ENCODE data around the gene VPS25.
"Not testable (repeated sequence)": the region's sequence is repeated elsewhere in the genome, so short reads cannot be mapped to it uniquely, and the experiment has no call there.

Gene VPS25

DNA sequence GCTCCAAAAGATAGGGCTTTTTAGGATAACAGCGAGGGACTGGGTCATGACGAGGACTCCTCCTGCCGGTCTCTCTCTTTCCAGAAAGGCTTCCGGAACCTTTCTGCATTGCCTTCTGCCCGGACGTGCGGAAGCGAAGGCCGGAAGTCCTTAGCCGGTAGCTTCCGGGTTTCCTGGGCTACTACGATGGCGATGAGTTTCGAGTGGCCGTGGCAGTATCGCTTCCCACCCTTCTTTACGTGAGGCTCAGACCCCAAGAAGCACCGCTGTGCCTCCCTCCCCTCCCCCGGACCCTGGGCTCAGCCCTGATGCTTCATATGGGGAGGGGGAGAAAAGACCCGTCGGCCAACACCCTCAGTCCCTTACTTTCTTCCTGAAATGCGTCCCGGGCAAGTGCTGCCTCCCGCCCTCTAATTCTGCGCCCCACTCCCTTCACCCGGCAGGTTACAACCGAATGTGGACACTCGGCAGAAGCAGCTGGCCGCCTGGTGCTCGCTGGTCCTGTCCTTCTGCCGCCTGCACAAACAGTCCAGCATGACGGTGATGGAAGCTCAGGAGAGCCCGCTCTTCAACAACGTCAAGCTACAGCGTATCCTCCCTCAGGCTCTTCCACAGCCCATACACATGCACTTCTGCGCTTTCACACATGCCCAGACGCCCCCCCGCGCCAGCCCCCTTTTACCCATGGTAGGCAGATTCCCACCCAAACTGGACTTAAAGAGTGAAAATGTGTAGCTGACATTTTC, at the start of gene VPS25:
Gene VPS25 (plus strand): TSS at position 160 of the 746 bp plus-strand sequence. CDS start 27 bp downstream, at position 187.
- peak; percentile 86 for DNase-seq

DNA sequence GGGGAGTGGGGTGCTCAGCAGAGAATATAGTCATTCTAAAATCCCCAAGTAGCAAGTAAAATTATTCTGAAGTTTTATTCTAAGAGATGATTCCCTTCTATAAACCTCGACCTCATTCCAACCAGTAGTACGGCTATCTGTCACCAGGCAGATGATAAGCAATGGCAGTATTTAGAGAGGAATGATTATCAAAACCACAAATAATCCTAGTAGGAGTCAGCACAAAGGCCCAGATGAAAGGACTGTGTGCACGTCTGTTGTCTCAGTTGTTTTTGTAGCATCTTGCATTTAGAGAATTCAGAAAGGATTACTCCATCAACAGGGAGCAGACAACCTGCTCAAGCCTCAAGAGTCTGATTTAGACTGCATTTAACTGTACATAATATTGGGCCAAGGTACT, 49.6 kb upstream of the VPS25 start:
- no peak for DNase-seq

DNA sequence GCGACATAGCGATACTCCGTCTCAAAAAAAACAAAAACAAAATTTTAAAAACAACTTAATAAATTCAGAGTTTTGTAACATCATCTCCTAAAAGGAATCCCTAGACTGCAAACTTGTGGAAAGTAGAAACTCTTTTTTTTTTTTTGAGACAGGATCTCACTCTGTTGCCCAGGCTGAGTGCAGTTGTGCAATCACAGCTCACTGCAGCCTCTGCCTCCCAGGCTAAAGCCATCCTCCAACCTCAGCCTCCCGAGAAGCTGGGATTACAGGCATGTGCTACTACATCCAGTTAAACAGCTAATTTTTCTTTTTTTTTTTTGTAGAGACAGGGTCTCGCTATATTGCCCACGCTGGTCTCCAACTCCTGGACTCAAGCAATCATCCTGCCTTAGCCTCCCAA, 48.1 kb upstream of the VPS25 start:
- DNase-seq: no peak

DNA sequence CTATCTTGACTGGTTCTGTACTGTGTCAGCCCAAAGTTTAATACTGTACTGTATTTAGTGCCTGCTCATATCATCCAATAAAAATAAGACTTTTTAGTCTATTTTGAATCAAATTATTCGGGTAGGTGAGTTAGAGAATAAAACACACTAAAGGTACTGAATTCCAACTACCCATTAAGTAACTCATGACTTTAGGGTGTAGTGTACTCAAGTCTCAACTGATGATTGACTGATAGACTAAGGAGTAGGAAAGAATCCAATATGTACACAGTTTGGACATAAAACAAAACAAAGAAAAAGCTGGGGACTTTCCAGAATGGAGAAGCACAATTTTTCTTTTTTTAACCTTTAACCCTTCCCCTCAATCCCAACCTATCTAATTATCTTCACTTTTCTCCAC, 32.5 kb upstream of the VPS25 start:
- DNase-seq: no peak

DNA sequence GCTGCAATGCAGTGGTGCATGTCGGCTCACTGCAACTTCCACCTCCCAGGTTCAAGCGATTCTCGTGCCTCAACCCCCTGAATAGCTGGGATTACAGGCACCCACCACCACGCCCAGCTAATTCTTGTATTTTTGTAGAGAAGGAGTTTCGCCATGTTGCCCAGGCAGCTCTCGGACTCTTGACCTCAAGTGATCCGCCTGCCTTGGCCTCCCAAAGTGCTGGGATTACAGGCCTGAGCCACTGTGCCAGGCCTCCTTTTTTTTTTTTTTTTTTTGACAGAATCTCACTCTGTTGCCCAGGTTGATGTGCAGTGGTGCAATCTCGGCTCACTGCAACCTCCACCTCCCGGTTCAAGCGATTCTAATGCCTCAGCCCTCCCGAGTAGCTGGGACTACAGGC, 30.3 kb upstream of the VPS25 start:
- not testable (repeated sequence) for DNase-seq

DNA sequence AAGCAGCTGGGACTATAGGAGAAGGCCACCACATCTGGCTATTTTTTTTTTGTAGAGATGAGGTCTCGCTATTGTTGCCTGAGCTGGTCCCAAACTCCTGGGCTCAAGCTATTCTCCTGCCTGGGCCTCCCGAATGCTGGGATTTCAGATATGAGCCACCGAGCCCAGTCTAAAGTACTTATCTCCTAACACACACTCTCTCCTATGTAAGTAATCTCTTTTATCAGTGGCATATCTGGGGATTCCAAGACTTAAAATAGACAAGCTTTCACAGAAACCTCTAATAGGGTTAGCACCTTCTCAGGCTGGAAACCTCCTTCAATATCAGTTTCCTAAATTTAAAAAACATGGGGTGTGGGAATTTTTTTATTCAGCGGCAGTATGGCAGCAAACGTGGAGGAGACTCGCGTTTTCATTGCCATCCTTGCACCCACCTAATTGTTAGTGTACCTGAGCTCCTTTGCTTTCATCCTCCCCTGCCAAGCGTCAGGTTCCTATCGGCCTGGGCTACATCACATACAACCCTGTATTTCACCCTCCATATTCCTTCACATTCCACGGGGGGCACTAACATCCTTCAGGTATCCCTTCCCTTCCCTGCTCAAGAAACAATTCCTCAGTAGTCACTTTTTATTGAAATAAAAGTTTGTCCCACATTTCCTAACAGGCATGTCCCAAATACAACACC, 29.5 kb upstream of the VPS25 start:
- no peak for DNase-seq

DNA sequence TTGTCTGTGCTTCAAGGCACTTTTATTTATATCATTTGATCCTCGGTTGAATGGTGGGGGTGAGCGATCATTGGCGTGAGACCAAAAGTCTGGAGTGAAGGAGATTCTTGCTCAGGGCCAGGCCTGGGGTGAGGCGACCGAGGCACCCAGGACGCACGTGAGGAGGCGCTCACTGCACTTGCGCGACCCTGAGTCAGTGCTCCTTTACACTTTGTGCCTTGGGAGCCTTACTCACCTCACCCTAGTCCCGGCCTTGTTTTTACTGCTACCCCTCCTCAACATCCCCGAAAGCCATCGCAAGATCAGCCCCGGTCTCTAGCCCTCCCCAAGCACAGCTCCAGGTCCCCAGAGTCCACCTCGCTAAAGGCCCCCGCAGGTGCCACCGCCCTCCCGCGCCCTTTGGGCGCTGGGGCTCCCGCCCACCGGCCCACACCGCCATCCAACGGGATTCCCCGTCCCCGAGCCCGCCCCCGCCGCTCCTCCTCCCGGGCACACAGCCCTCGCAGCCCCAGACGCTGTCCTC, 28.9 kb upstream of the VPS25 start:
- DNase-seq: no peak

DNA sequence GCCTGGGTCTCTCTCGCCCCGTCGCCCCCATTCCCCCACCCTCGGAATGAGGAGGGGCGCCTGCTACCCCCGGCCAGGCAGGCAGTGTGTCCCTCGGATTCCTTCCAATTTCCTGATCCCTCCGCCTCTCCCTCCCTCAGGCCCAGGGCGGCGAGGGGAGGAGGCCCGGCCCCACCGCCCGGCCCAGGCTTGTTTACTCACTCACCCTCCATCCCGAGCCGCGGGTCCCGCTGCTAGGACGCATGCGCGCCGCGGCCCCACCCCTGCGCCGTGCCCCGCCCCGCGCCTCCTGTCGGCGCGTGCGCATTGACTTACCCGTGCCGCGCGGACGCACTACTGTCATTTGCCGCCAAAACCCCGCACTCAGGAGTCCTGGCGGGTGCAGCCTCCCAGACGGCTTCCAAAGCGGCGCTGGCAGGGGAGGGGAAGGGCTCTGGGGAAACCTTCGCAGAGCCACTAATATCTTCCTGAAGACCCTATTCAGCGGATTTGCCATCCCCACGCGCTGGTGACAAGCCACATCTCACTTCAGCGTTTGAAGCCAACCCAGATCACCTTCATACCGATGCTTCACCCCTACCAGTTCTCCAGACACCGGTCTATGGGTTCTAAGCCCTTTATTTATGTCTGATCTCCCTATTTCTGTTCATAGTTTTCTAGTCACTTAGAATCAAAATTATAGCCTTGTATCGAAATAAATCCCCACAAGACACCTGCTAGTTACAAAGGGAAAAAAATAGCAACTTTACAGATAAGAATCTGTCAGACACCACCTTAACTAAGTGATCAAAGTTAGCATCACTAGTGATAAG, 28.2 kb upstream of the VPS25 start, which contains the start of gene EZH1:
Gene EZH1 (minus strand): TSS at position 235 of the 812 bp plus-strand sequence. CDS start 16,099 bp downstream, outside the sequence.
- peak; percentile 93 for DNase-seq

DNA sequence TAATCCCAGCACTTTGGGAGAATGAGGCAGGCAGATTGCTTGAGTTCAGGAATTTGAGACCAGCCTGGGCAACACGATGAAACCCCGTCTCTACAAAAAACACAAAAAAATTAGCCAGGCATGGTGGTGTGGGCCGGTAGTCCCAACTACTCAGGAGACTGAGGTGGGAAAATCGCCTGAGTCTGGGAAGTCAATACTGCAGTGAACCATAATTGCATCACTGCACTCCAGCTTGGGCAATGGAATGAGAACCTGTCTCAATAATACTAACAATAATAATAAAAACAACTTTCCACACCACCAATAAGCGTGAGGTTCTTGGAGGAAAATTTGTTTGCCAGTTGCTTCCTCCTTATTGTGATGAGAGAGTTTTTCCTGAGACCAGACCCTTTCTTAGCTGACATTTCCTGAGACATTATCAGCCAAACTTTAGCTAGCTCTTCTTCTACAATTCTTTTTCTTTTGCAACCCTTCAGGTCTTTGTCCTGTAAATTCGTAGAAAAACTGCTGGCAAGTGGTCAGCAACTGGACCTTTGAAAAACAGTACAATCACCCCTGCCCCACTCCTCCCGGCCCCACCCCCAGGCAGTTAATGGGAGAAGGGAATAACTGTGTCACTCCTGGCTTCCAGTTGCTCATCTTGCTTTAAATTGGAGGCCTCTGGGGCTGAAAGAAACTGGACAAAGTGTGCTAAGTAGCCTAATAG, 24.9 kb upstream of the VPS25 start:
- no peak for DNase-seq

DNA sequence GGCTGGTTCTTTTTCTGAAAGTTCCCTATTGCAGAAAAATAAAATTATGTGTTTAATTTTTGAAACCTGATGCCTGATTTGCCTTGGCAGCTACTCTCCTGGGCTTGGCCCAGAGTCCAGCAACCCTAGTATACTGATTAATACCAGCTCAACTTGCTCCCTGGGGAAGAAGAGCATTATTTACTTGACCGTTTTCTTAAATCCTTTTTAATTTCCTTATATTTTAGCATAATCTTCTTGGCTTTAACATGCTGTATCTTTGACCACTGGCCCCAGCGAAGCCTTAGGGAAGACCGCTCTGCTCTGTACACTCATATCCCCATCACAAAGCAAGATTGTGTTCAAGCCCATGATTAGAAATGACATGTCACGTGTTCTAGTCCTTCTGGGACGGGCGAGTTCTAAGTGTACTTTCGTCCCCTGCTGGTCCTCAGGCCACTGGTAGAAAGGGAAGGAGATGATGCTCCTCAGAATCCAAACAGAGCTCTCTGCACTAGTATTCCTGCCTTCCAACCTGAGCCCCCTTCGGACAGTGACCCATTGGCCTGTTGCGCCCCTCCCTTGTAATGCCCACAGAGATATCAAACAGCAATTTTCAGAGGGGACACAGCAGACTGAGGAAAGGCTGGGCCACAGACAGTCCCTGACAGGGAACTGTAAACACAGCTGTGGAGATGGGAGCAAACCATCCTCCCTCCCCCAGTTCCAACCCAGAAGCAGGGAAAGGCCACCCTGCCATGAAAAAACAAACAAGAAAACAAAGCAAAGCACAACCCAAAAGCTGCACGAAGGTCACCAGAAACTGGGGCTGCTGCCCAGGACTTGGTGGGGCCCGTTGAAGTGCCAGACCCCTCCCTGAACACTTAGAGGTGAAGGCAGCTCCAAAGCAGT, 24.1 kb upstream of the VPS25 start:
- DNase-seq: no peak

DNA sequence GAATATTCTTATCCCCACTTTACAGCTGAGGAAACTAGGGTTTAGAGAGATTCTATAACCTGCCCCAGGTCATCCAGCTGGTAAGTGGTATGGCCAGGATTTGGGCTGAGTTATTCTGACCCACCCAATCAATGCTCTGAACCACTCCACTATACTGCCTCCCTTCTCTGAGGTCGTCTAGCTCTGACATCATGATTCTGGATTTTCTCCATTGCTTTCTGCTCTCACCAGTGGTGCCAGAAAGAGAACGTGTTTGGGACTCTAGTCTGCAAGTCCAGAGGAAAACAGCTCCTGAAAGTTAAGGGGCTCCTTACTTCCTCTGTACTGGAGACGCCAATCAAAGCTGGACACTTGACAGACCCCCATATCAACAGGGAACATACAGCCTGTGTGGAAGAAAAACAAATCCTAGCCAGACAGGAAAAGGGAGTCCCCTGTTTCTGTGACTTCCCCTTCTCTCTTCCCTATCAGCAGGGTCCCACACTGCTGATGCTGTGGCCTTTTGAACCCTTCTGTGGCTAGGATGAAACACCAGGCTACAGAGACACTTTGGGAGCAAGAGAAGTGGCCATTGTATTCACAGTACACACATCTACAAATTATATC, 22.4 kb upstream of the VPS25 start:
- no peak for DNase-seq

DNA sequence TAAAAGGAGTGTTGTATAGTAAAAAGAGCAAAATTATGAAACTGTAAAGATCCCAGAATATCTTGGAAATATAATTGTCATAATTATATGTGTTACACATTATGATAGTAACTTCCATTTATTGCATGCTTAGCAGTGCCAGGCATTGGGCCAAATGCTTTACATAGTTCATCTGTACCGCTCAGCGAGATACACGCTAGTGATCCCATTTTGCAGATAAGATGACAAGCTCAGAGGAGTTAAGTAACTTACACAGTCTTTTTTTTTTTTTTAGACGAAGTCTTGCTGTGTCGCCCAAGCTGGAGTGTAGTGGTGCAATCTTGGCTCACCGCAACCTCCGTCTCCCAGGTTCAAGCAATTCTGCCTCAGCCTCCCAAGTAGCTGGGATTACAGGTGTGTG, 21.6 kb upstream of the VPS25 start:
- DNase-seq: no peak

DNA sequence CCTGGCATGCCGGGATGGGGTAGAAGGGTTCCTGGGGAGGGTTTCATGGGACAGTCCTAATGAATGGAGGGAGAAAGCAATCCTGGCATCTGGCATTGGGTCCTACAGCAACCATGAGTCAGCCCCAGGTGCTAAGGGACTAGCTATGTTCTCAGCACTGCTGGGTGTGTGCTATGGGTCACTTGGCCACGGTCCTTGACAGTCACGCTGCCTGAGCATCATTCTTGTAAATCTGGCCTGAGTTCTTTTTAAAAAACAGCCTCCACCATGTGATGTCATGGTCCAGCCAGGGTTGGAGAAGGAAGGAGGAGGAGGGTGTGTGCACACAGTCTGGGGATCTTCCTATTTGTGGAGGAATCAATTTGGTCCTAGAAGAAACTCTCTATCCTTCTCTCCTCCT, 18.5 kb upstream of the VPS25 start:
- DNase-seq: no peak

DNA sequence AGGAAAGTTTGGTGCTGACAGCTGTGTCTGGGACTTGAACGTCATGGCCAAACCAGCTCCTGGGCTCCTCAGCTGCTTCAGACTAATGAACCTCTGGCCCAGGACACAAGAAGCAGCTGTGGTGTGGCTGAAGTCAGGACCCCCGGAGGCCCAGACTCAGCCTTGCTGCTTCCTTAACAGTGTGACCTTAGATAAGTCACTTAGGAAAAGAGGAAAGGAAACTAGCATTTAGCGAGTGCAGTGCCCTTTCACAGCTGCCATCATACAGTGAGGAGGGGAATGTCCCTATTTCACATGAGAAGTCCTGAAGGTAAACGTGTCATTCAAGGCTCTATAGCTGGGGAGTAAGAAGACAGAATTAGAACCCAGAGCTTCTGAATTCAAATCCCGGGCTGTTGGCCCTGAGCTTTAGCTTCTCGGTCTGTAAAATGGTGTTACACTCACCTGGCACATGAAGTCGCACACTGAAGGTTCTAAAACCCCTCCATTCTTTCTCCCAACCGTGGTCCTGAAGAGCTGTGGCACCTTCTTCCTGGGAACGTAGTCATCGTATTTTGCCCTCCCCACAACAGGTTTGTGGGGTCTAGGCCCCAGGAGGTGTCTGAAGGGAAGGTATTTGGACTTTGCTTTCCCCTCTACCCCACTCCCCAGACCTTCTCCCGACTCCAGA, 13.1 kb upstream of the VPS25 start:
- no peak for DNase-seq

DNA sequence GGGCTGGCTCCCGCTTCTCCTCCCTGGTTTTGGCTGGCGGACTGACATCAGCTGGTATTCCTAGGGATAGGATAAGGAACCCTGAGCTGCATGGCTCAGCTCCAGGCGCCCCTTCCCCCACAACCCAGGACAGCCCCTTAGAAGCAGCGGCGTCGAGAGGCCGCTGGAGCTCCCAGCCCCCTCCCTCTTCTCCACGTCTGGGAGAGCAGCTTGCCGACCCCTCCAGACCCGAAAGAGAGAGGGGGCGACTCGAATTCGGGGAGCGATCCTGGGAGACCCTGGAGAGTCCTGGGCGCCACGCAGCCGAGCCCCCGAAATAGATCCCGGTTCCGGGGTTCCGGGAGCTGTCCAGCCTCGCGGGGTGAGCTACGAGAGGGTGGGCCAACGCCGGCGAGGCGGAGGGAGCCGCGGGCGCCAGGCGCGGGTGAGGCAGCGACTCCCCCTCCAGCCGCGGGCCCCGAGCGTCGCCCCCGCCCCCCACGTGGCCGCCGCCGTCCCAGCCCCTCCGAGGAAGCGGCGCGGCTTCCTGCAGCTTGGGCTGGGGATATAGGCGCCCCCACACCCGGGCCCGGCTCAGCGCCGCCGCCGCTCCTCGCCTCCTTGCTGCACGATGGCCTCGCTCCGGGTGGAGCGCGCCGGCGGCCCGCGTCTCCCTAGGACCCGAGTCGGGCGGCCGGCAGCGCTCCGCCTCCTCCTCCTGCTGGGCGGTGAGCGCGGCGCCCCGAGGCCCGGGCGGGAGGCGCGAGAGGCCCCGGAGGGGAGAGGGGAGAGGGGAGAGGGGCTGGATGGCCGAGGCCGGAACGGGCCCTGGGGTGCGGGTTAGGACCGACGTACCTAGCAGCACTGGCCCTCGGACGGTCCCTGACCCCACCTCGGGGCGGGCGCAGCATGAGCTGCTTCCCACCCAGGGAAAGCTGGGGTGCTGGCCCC, 12.3 kb upstream of the VPS25 start, which contains the start of gene RAMP2:
Gene RAMP2 (plus strand): TSS at position 576 of the 930 bp plus-strand sequence. CDS start 35 bp downstream, at position 611.
- peak; percentile 4 for DNase-seq

DNA sequence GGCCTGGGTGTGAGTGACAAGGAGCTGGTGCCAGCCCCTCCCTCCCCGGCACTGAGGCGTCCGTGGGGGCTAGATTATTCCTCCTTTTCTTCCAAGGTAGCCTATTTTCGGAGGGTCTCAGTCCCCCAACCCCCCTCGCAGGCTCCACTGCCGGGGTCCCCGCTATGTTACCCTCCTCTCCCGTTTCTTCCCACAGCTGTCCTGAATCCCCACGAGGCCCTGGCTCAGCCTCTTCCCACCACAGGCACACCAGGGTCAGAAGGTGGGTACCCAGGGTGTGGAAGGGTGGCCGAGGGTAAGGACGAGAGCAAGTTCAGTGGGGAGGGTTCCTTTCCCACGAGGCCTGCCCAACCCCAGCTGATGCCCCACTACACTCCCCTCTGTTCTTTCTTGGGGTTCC, 11.6 kb upstream of the VPS25 start:
- DNase-seq: no peak

DNA sequence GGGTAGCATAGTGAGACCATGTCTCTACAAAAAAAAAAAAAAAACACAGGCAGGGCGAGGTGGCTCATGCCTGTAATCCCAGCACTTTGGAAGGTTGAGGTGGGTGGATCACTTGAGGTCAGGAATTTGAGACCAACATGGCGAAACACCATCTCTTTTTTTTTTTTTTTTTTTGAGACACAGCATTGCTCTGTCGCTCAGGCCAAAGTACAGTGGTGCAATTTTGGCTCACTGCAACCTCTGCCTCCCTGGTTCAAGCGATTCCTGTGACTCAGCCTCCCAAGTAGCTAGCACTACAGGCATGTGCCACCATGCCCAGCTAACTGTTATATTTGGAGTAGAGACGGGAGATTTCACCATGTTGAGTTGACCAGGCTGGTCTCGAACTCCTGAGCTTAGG, 7.1 kb upstream of the VPS25 start:
- DNase-seq: no peak

DNA sequence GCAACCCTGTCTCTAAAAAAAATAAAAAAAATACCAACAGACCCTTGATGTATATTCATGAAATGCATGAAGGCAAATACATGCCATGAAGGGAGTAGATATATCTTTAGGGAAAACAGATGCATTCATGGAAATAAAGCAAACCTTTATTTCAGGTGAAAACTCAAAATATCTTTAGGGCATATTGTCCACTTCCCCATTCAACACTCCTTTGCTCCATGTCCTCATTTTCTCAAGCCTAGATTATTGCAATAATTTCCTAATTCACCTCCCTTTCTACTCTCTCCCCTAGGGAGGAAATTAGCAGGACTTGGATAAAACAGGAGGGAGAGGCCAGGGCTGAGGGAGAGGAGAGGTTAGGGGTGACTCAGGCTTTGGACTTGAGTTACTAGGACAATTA, 5.7 kb upstream of the VPS25 start:
- no peak for DNase-seq

DNA sequence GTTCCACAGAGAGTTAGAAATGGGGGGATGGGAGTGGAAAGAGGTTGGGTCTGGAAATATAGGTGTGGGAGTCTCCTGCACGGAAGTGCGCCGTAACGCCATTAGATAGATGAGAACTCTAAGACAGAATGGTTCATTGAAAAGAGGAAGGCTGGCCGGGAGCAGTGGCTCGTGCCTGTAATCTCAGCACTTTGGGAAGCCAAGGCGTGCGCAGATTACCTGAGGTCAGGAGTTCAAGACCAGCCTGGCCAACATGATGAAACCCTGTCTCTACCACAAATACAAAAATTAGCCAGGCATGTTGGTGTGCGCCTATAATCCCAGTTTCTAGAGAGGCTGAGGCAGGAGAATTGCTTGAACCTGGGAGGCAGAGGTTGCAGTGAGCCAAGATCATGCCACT, 5.2 kb upstream of the VPS25 start:
- not testable (repeated sequence) for DNase-seq
